Measurements from ENCODE around the gene MTFMT. TPM values are rescaled to one million over a fixed set of nuclear protein-coding genes. Genes with fewer than 3 reads are reported as not detected.
A peak's percentile ranks its signal among the peaks of the same experiment; 100 is the strongest.

Gene MTFMT
- total and polyA plus RNA-seq, 8 donors: 1.9 to 6.6 (median 3.9) TPM

GRCh38 chr15:64969401-64969800 lies 60.0 kb downstream of the MTFMT start:
- Histone ChIP-seq H3K36me3 (peaks cover 0 to 39% (median 25%) of the 10 kb centered on the region in 3 donors), H3K9me3 (no peaks in the 10 kb centered on the region), H3K4me1 (no peaks in the 10 kb centered on the region), H3K4me3 (no peak overlapping the region), H3K27ac (no peak overlapping the region), H3K27me3 (no peaks in the 10 kb centered on the region)
- no peak for FAIRE-seq
- TF ChIP-seq CTCF (IDR thresholded peaks at IDR 0.05): no peak
- WGBS, 2 donors: 55 to 56% methylated on average over 1 of the region's 1 CpG
- peak in 1 of 6 donors; percentile 37 for DNase-seq
- intact Hi-C loops (cut with DNase I): no loop called here
- ATAC-seq: no peak

- 94 to 96% methylated on average over 5 of the region's 5 CpGs for WGBS, 2 donors
- Histone ChIP-seq H3K27ac (no peak overlapping the region), H3K4me1 (no peaks in the 10 kb centered on the region), H3K9me3 (no peaks in the 10 kb centered on the region), H3K27me3 (no peaks in the 10 kb centered on the region), H3K36me3 (peaks cover 3 to 62% (median 28%) of the 10 kb centered on the region in 3 donors), H3K4me3 (no peak overlapping the region)
- TF ChIP-seq CTCF (IDR thresholded peaks at IDR 0.05): no peak
- FAIRE-seq (no peak), DNase-seq (no peak), ATAC-seq (no peak)
- intact Hi-C loops (cut with DNase I): no loop called here
Measured at GRCh38 chr15:64961013-64961412, 68.4 kb downstream of the MTFMT start.

- WGBS, 2 donors: 97% methylated on average over 6 of the region's 6 CpGs
- intact Hi-C loops (cut with DNase I): no loop called here
Measured at GRCh38 chr15:64960153-64960552, 69.3 kb downstream of the MTFMT start.

GRCh38 chr15:64959128-64959527 lies 70.3 kb downstream of the MTFMT start:
- DNase-seq (no peak), FAIRE-seq (no peak), ATAC-seq (no peak)
- H3K27me3 ChIP-seq: no peaks in the 10 kb centered on the region
- no peak overlapping the region for H3K4me3 ChIP-seq
- H3K36me3 ChIP-seq: peaks cover 3 to 51% (median 17%) of the 10 kb centered on the region in 3 donors
- intact Hi-C loops (cut with DNase I): no loop called here
- H3K4me1 ChIP-seq: no peaks in the 10 kb centered on the region
- no peaks in the 10 kb centered on the region for H3K9me3 ChIP-seq
- TF ChIP-seq CTCF (IDR thresholded peaks at IDR 0.05): no peak
- H3K27ac ChIP-seq: no peak overlapping the region
- WGBS, 2 donors: 96 to 98% methylated on average over 9 of the region's 9 CpGs

More at GRCh38 chr15:64960153-64960552, 69.3 kb downstream of the MTFMT start:
- no peak for TF ChIP-seq CTCF (IDR thresholded peaks at IDR 0.05)
- no peaks in the 10 kb centered on the region for H3K27me3 ChIP-seq
- no peak for ATAC-seq
- H3K9me3 ChIP-seq: no peaks in the 10 kb centered on the region
- no peak overlapping the region for H3K4me3 ChIP-seq
- no peak overlapping the region for H3K27ac ChIP-seq
- FAIRE-seq: no peak
- H3K4me1 ChIP-seq: no peaks in the 10 kb centered on the region
- H3K36me3 ChIP-seq: peaks cover 3 to 61% (median 28%) of the 10 kb centered on the region in 3 donors
- no peak for DNase-seq

- no peaks in the 10 kb centered on the region for H3K4me1 ChIP-seq
- no peak overlapping the region for H3K4me3 ChIP-seq
- peaks cover 0 to 8% (median 0%) of the 10 kb centered on the region in 3 donors for H3K36me3 ChIP-seq
- no peaks in the 10 kb centered on the region for H3K9me3 ChIP-seq
- WGBS, 2 donors: 65 to 67% methylated on average over 3 of the region's 3 CpGs
- no peaks in the 10 kb centered on the region for H3K27me3 ChIP-seq
- TF ChIP-seq CTCF (IDR thresholded peaks at IDR 0.05): no peak
- intact Hi-C loops (cut with DNase I): no loop called here
- no peak overlapping the region for H3K27ac ChIP-seq
- DNase-seq: no peak
- no peak for ATAC-seq
- FAIRE-seq: no peak
Measured at GRCh38 chr15:64954395-64954794, 75.0 kb downstream of the MTFMT start.
